ENCODE data around the gene COX18.
A peak's percentile ranks its signal among the peaks of the same experiment; 100 is the strongest.

The COX18 gene, protein sequence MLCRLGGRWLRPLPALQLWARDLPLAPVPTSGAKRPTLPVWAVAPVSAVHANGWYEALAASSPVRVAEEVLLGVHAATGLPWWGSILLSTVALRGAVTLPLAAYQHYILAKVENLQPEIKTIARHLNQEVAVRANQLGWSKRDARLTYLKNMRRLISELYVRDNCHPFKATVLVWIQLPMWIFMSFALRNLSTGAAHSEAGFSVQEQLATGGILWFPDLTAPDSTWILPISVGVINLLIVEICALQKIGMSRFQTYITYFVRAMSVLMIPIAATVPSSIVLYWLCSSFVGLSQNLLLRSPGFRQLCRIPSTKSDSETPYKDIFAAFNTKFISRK

DNA sequence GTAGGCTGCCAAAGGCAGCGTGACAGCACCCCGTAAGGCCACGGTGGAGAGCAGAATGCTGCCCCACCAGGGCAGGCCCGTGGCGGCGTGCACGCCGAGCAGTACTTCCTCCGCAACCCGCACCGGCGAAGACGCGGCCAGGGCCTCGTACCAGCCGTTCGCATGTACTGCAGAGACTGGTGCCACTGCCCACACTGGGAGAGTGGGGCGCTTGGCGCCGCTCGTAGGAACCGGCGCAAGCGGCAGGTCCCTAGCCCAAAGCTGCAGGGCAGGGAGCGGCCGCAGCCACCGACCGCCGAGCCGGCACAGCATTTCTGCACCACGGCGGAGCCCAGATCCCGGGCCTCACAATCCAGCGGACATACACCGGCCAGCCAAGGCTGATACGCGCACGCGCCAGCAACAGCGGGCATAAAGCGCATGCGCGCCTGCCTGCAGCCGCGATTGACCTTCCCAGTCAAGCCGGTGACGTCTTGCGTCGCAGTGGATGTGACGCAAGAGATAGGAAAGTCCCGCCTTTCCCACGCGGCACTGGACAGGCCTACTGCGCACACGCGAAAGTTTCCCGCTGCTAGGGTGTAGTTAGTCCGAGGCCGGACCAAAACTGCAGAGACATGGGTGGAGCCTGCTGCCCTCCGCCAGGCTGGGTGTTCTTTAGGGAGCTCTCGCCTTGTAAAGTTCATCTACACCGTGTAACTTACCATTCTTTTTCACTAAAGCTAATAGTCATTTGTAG, at the start of gene COX18:
Gene COX18, minus strand, starts transcription at position 379 of the 736 bp plus-strand sequence. Its CDS starts 67 bp downstream, at position 312.
- peak; percentile 87 to 90 (median 89) for DNase-seq (ENCODE audit: low read depth in 3 of 3)

DNA sequence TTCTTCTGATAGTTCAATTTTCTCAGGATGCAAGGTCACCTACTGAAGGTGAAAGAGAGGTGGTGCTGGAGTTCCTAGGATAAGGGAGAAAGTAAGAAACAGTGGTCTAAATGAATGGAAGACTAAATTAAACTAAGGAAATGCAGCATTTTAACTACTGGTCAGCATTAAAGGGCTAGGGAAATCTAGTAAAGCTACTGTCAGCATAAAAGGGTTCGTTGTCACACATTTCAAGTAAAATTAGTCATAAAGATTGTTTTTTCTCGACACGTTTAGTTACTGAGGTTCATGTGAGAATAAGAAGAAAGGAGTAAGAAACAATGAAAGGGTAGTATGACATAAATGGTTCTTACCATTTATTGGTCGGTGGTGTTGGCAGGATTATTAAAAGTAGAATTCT, 40.0 kb upstream of the COX18 start:
- DNase-seq (ENCODE audit: low read depth in 3 of 3): no peak

DNA sequence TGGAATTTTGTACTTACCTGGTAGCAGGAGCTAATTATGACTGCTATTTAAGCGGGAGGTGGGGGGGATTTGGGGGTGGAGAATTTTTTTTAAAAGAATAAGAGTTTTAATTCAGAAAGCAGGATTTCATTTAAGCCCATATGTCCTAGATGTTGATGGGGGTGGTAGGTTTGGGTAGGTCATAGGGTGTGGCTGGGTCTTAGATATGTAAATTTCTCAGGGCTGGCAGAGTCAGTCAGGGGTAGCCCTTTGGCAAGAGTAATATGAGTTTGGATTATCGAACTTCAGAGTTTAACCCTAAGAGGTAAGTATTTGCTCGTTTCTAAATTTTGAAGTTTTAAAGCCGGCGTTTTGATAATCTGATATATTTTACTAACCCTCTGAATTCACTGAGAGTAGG, 35.2 kb upstream of the COX18 start:
- no peak for DNase-seq (ENCODE audit: low read depth in 3 of 3)

DNA sequence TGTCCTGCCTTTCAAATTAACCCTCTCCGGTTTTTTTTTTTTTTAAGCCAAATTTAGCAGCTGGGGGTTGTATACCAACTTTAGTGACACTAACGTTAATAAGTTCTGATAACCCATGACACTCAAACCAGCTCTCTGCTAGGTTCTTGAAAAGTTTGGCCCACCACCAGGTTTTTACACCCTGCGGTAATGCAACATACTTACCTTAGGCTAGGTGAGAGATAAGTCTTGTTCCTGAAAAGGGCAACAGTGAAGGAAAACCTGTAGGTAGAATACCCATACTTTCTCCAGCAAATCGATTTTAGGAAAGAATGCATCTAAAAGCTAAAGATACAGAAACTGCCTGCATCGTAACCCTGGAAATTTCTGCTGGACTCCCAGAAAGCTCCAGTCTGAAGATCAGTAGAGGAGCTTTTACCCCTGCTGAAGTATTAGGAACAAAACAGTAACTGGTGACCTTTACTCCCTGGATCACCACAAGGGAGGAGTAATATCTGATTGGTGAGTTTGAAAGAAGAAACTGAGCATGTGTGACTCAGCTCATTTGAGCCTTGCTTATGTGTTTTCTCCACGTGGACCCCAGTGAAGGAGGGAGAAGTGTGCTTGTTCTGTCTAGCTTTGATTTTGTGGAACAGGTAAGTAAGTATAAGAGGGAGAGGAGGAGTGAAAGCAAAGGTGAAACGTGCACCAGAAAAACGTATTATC, 34.4 kb upstream of the COX18 start:
- no peak for DNase-seq (ENCODE audit: low read depth in 3 of 3)

DNA sequence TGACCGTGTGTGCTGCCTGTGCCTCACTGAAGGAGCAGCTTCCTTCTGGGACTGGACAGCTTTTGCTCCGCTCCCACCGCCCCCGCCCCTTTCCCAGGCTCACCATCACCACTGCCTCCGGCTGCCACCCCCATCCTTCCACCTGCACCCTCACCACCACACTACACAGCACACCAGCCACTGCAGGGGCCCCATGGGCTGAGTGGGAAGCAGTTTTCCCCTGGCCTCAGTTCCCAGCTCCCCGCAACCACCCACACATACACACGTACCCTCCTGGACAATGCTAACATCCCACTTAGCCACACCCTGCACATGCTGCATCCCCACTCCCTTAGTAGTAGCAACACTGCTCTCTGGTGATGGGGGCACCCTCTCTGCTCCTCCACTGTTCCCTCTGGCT, 29.6 kb upstream of the COX18 start:
- no peak for DNase-seq (ENCODE audit: low read depth in 3 of 3)

DNA sequence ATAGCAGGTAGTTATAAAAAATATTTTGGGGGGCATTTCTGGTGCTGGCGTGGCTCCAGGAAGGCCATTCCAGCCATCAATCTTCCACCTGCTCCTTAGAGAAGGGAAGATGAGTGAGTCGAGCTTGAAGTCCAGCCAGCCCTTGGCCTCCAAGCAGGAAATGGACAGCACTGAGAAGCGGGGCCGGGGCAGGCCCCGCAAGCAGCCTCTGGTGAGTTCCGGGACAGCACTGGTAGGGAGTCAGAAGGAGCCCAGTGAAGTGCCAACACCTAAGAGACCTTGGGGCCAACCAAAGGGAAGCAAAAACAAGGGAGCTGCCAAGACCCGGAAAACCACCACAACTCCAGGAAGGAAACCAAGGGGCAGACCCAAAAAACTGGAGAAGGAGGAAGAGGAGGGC, 29.2 kb upstream of the COX18 start:
- DNase-seq (ENCODE audit: low read depth in 3 of 3): no peak

DNA sequence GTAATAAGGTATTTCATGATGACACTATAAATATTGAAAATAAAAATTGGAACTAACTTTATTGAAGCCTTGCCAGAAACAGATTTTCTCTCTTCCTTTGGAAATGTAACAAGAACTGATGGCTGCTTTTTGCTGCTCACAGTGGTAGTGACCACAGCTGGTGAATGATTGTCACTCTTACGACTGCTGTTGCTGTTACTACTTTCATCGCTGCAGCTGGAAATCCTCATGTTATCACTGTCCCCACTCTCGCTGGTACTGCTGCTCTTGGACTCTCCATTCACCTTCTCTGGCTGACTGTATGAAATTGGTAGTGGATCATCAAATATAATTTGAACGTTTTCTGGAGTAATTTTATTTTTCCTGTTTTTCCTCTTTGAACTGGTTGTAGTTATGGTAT, 28.5 kb upstream of the COX18 start:
- DNase-seq (ENCODE audit: low read depth in 3 of 3): no peak

DNA sequence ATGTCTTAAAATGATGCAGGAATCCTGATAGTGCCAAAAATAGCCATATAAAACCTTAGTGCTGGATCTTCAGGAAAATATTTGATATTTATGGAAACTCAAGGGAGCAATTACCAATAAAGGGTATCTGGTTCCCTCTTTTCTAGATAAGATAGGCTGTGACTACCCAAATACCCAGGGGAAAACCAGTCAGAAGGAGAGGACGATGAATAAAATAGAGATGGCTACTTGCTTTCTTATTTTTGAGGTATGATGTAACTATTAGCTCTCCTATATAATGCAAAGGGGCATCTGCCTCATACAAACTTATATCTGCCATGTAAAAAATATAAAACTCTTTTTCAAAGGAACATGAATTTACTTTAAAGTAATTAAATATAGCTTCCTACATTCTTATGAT, 23.4 kb upstream of the COX18 start:
- no peak for DNase-seq (ENCODE audit: low read depth in 3 of 3)

DNA sequence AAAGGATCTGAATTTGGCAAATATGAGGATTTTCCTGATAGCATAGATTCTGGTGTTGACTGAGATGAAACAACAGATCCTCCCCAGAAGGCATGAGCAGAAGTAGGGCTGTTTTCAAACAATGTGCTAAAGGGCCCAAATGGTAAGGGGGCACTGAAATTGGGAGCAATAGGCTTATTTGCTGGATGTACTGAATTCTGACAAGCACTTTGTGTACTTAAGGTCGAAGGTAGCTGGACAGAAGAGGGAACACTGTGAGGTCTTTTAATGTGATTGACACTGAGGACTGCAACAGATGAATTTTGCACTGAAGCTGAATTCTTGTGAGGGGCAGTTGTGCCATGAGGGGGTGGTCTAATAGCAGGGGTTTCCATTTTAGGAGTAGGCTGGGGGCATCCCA, 21.2 kb upstream of the COX18 start:
- DNase-seq (ENCODE audit: low read depth in 3 of 3): no peak

DNA sequence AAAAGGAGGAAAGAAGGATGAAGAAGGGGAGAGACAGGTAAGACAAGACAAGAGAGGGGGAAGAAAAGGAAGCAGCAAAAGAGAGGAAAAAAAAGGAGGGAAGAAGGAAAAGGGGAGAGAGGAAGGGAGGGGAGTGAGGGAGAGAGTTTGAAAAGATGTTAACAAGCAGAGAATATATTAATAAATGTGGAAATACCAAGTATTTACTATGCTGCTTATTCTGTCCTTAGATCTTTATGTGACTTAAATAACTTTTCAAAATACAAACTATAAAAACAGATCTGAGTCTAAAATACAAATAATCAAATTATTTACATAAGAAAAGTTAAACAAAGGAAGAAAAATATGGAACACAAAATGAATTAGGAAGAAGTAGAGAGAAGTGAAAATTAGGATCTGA, 18.4 kb upstream of the COX18 start:
- no peak for DNase-seq (ENCODE audit: low read depth in 3 of 3)

DNA sequence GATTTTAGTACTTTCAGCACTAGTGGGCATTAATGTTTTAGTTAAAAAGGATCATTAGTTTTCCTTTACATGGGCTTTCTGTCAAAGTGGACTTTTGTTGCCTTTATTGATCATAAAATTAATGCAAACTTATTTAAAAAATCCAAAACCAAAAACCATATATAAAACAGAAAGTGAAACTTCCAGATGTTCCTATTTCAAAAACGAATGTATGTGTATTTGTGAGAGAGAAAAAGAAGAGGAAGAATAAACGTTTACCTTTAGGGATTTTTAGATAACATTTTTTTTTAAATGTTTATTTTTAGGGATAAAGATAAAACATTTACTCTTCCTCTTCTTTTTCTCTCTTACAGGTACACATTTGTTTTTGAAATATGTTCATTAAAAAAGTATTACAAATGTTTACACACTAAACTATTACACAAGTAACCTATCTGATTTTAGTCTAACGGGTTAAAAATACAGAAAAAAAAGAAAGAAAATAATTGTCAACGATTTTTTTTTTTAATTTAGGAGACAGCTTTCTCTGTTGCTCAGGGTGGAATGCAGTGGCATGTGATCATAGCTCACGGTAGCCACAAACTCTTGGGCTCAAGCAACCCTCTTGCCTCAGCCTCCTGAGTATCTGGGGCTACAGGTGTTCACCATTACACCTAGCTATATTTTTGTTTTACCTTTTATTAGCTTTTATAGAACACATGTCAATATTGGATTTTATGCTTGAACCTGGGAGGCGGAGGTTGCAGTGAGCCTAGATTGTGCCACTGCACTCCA, 16.8 kb upstream of the COX18 start:
- no peak for DNase-seq (ENCODE audit: low read depth in 3 of 3)

DNA sequence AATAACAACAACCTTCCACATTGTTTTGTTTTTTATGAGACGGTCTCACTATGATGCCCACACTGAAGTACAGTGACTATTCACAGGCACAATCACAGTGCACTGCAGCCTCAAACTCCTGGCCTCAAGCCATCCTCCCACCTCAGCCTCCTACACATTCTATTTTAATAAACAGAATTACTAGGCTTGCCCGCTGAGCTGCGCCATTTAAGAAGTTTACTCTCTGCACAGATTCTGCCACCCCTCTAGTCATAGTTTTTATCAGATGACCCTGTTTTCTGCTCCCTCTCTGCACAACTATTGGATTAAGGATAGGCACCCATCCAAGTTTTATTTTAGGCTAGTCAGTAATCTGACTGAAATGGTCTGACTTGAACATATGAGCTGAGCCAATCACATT, 11.3 kb upstream of the COX18 start:
- no peak for DNase-seq (ENCODE audit: low read depth in 3 of 3)

DNA sequence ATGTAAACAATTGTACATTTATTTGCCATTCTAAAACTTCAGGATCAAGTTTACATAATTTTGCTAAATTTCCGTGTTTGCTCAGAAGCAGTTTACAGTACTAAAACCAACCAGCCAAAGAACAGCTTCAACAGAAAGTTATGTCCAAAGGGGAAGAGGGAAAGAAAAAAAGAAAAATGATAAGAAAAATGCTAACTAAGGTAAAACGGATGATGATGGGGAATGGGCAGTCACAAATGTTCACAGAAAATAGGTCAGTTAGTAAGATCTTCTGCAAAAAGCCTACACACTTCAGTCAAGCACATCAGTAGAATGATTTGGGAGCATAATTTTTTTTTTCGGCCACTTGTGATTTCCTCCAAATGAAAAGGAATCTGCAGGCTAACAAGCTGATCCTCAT, 6.3 kb upstream of the COX18 start:
- no peak for DNase-seq (ENCODE audit: low read depth in 3 of 3)

DNA sequence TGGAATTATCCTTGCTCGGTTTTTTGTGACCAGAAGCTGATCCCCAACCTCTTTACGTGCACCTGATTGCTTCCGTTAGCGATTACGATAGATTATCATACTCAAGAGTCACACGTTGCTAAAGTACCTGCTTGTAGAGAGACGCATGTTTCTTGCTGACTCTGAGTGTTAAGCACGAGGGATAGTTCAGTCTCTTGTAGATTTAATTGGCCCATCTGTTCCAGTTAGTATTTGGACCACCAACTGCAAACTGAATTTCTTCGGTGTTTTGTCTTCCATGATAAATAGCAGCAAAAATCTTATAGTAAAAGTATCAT, 516 bp upstream of the COX18 start:
- no peak for DNase-seq (ENCODE audit: low read depth in 3 of 3)

DNA sequence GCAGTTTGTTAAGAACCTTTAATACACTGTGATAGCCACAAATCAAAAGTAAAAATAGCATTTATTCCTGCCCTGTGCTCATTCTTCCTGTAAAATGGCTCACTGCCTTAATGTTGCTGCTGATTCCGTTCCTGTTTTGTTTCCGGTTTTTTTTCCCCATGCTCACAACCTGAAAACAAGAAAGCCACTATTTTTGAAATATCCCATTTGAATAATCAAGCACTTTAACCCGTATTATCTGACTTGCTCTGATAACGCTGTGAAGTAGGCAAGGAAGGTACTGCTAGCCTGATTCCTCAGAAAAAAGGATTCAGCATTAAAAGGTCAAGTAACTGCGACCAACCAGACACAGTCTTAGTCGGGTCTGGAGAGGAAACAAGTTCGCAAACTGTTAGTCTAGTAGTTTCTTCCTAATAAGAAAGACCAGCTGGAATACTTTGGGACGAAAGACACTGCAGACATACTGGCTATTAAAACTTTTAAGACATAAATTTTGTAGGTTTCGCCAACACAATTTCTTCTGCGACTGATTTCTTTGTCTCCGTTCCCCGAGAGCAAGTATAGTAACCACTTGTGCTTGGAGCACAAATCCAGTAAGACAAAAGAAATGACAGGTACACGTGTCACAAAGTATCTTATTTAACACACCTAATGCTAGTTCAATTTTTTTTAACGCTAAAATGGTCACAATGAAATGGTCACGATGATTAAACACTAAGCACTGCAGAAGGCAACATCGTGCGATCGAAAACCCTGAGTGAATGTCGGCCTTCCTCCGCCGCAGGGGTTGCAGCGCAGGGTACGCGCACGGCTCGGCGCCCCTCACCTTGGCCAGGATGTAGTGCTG, 802 bp downstream of the COX18 start:
- no peak for DNase-seq (ENCODE audit: low read depth in 3 of 3)

DNA sequence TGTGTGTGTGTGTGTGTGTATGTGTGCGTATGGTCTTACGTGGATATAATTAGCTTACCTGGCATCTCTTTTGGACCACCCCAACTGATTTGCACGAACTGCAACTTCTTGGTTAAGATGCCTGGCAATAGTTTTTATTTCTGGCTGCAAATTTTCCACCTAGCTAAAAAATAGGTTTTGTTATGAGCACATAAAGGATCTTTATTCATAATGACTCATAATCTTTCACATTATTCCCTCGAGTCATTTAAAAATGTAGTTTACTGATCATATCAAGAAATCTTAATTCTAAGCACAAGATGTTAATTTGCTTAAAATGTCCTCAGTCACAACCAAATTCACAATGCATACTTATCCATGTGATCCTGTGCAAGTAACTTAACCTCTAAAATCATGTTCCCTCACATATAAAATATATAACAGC, 1.5 kb downstream of the COX18 start:
- no peak for DNase-seq (ENCODE audit: low read depth in 3 of 3)

DNA sequence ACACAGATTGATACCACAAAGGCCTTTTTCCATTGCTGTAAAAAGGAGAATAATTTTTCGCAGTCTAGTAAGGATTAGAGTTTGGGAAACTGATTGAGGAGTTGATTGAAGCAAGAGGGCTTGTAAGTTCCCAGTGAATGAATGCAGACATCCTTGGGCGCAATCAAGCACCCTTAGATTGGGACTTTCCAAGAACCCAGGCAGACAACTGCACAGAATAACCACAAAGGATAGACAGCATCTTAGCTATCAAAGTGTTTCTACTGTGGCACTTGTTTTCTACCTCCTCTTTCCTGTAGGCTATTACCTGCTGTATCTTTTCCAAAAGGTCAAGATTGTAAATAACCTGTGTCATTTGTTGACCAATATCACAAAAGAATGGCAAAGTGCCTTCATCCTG, 2.6 kb downstream of the COX18 start:
- no peak for DNase-seq (ENCODE audit: low read depth in 3 of 3)

DNA sequence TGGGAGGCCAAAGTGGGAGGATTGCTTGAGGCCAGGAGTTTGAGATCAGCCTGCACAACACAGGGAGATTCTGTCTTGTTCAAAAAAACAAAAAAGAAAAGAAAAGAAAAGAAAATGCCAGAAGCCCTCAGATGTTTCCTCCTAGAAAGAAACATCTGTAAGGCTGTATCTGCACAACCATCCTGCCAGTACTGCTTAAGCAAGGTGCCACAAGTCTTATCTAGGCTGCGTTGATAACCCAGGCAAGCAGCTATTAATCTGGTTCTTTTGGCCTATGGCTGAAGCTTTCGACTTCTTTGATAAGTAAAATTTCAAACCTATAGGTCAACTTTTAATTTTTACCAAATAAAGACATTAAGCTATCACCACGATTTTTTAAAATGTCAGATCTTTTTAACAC, 3.1 kb downstream of the COX18 start:
- no peak for DNase-seq (ENCODE audit: low read depth in 3 of 3)

DNA sequence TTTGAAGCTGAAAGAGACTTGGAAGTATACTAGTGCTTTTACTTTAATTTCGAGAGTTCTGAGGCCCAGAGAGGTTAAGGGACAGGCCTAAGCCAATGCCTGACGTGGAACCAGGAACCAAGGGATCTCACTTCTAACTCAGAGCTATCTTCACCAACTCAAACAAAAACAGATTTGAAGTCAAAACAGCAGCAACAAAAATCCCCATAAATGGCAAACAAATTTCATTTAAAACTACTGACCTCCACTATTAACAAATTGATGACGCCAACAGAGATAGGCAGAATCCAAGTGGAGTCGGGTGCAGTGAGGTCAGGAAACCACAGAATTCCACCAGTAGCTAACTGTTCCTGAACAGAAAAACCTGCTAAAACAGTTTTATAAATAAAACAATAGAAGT, 5.0 kb downstream of the COX18 start:
- DNase-seq (ENCODE audit: low read depth in 3 of 3): no peak

DNA sequence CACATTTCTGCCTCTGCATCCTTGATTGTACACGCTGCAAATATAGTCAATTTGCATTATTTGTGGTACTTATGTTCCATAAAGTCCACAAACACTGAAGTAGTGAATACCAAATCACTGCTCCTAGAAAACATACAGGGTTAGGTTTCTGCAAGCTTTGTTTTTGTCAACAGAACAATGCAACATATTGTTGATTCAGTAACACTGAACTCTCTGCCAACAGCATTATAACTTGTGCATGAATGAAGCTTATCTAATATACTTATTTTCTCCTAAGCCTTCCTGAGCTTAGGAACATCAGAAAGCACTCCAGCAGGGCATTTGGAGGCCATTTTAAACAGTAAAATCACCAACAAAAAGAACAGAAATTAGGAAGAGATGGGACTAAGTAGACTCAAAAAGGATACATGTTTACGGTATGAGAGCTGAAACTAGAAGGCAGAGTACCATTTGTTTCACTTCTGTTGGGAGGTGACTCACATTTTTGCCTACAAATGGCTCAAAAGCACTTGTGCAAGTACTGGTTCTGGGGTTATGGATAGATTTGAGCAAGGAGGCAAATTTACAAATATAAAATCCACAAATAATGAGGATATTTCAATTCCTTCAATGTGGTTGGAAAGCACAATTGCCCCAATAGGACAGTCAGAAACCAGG, 14.1 kb downstream of the COX18 start:
- no peak for DNase-seq (ENCODE audit: low read depth in 3 of 3)

DNA sequence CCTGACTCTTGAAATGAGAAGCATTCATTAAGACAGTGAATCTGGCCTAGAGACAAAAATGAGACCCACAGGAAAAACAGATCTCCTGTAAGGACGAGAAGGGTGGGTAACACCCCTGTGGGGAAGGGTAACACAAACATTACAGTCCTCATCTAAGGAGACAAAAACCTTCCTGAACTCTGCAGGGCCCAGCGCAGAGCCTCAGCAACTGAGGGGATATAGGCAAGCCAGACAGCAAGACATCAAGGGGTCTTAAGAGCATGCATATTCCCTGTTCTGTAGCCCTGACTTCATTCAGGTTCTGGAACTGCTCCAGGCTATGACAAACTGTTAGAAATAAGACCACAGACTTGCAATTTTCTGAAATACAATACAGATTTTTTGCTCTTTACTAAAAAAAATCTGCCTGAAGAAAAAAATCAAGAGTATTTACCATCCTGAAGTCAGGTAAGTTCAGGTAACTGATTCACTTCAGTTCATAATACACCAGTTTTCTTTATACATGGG, 15.5 kb downstream of the COX18 start:
- DNase-seq (ENCODE audit: low read depth in 3 of 3): no peak

Measured in stimulated activated CD4-positive, alpha-beta T cell treated with anti-CD3 and anti-CD28 coated beads, TNF-alpha, amount 100 ng/mL, for 4 hours (primary cell).